GM12873 (cell line): ENCODE data around the gene NKX3-2.

ENCODE experiments used
- CTCF ChIP-seq: IDR thresholded peaks from 2 replicates; pipeline ENCODE4 v1.5.1; 2012; ENCODE audit warnings: low read depth, mild to moderate bottlenecking, moderate library complexity, low read length, control low read depth; ENCODE audit not compliant: insufficient read depth; ENCODE audit errors: missing control alignments

Gene NKX3-2

GRCh38 chr4:13529128-13529919 lies 15.0 kb downstream of the NKX3-2 start:
- TF ChIP-seq CTCF = no peak

- no peak for TF ChIP-seq CTCF
These were observed 15.5 kb downstream of the NKX3-2 start for GRCh38 chr4:13528821-13529127.

DNA sequence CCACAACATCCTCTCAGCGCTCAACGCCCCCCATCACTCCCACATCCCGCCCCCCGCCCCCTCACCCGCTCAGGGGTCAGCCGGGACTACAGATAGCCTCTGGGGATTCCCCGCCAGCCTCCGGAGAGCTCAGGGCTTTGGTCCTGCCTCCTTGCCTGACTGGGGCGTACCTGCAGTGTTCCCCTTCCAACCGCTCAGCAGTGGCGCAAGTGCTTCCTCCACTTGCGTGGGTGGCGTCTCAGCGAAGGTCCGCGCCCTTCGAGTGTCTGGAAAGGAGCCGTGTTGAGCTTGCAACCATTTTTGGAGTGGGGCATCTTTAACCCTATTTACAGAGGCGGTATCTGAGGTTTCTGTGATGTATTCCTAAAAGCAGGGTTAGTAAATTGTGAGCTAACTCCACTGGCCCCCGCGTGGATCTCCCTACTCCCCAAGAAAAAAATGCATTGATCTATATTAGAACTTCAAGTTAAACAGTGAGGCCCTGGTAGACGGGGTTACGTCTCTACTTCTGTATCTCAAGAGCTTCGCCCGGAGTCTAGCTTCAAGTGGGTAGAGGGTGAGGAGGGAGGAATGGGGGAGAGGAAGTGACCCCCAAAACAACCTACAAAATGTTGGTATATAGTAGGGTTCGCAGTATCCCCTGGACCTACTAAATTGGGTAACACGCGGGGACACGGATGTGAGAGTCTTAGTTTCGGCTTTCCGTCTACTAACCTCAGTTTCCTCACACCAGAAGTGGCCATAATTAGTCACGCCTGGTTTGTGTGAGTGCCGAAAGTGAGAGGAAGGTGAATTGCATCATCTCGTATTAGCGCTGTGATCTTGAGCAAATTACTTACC lies 16.1 kb downstream of the NKX3-2 start:
- TF ChIP-seq CTCF = no peak

DNA sequence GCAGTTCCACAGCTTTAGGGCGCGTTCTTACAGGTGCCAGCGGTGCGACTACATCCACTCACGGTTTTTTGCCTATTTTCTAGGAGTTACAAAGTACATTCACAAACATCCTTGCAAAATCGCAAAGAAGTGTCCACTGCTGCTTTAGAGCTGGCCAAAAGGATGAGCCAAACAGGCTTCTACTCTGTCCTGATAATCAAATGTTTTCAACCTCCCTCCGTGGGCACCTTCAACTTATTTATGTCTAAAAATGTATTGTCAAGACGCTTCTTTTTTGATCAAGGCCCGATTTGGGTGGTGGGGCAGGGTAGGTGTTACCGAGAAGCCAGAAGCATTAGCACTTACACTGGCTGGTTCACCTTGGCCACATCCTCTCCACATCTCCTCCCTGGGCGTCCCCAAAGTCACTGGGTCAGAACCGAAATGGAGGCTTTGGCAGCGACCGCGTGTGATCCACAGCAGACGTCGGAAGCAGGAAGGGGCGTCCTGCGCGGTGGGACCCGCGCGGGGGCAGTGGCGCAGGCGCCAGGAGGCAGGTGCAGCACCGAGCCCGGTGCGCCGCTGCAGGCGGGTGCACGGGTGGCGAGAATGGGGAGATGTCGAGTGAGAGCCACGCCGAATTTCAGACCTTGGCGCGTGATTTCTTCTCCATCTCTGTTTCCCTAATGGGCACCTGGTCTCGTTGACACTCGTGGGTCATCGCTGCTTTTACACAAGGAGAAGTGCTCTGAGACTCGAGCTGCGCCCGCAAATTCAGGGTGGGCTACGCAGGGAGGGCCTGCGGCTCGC lies 16.9 kb downstream of the NKX3-2 start:
- TF ChIP-seq CTCF = no peak

DNA sequence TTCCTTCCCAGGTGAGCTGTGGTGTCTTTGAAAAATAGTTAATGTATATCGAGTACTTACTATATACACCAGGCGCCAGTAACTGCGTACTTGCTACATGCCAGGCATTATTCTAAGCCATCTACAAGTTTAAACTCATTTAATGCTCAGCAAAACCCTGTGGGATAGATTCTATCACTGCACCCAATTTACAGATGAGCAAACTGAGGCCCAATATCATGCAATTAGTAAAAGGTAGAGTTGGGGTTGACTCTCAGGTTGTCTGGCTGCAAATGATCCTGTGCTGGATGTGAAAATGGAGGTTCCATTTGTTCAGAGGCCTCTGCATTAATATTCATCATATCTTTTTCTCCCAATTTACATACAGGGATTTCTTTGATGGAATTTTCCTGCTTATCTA lies 17.6 kb downstream of the NKX3-2 start:
- TF ChIP-seq CTCF = no peak

GRCh38 chr4:13525606-13526281 lies 18.6 kb downstream of the NKX3-2 start:
- TF ChIP-seq CTCF = no peak
